HepG2 (cell line): Measurements from ENCODE around the gene POU2F1. TPM values are rescaled to one million over a fixed set of nuclear protein-coding genes. Genes with fewer than 3 reads are reported as not detected.

ENCODE experiments used
- CCDC6 ChIP-seq: sonication (generic); formaldehyde crosslinking; IDR thresholded peaks from 2 replicates; pipeline ENCODE4 v1.8.1; 2022; ENCODE audit warnings: mild to moderate bottlenecking, missing genetic modification reagents, moderate library complexity
- CEBPB ChIP-seq: IDR thresholded peaks from 2 replicates; pipeline ENCODE4 v1.6.1; 2011; ENCODE audit warnings: low read depth, low read length, improper control_type of control experiment, borderline replicate concordance
- CENPT ChIP-seq: sonication (generic); formaldehyde crosslinking; IDR thresholded peaks from 2 replicates; pipeline ENCODE4 v1.8.0; 2022; ENCODE audit warnings: low read depth, mild to moderate bottlenecking, moderate library complexity, missing genetic modification reagents
- ELF4 ChIP-seq: sonication (generic); formaldehyde crosslinking; IDR thresholded peaks from 2 replicates; pipeline ENCODE4 v1.5.0; 2020; ENCODE audit warnings: missing genetic modification reagents, mild to moderate bottlenecking, moderate library complexity, borderline replicate concordance
- GFI1 ChIP-seq: sonication (generic); formaldehyde crosslinking; IDR thresholded peaks from 2 replicates; pipeline ENCODE4 v1.5.0; 2020; ENCODE audit warnings: missing genetic modification reagents, mild to moderate bottlenecking, borderline replicate concordance
- IRF2 ChIP-seq: IDR thresholded peaks from 2 replicates; pipeline ENCODE4 v1.6.1; 2018; ENCODE audit warnings: missing genetic modification reagents, missing compliant biosample characterization
- ISL2 ChIP-seq: sonication (generic); formaldehyde crosslinking; IDR thresholded peaks from 2 replicates; pipeline ENCODE4 v1.5.0; 2020; ENCODE audit warnings: missing genetic modification reagents
- KLF11 ChIP-seq: IDR thresholded peaks from 2 replicates; pipeline ENCODE4 v1.6.1; 2016; ENCODE audit warnings: missing compliant biosample characterization
- MBD4 ChIP-seq: IDR thresholded peaks from 2 replicates; pipeline ENCODE4 v1.6.1; 2012; ENCODE audit warnings: low read length, inconsistent platforms, borderline replicate concordance
- MLX ChIP-seq: IDR thresholded peaks from 2 replicates; pipeline ENCODE4 v1.6.1; 2016
- MTA3 ChIP-seq: sonication (generic); formaldehyde crosslinking; IDR thresholded peaks from 2 replicates; pipeline ENCODE4 v1.4.0; 2020; ENCODE audit warnings: missing genetic modification reagents
- MYC ChIP-seq: sonication (generic); formaldehyde crosslinking; IDR thresholded peaks from 2 replicates; pipeline ENCODE4 v1.9.0; 2021; ENCODE audit warnings: missing genetic modification reagents, borderline replicate concordance
- PAX8 ChIP-seq: sonication (generic); formaldehyde crosslinking; IDR thresholded peaks from 2 replicates; pipeline ENCODE4 v1.8.0; 2022; ENCODE audit warnings: mild to moderate bottlenecking, missing genetic modification reagents, borderline replicate concordance
- RBFOX2 ChIP-seq: fragments of 200-400 bp; formaldehyde crosslinking; IDR thresholded peaks from 2 replicates; pipeline ENCODE4 v1.6.1; 2017; ENCODE audit warnings: low read depth, mild to moderate bottlenecking, low read length
- RBM39 ChIP-seq: fragments of 200-400 bp; formaldehyde crosslinking; IDR thresholded peaks from one replicate; pipeline ENCODE4 v1.6.1; 2018; ENCODE audit warnings: antibody characterized with exemption, mild to moderate bottlenecking, low read depth, low read length; ENCODE audit not compliant: poor library complexity, severe bottlenecking
- SALL2 ChIP-seq: sonication (generic); formaldehyde crosslinking; IDR thresholded peaks from 2 replicates; pipeline ENCODE4 v1.8.1; 2023; ENCODE audit warnings: mild to moderate bottlenecking, missing genetic modification reagents, inconsistent platforms
- SMARCC2 ChIP-seq: fragments of 450-650 bp; IDR thresholded peaks from 2 replicates; pipeline ENCODE4 v1.6.1; 2017; ENCODE audit warnings: antibody characterized with exemption, mild to moderate bottlenecking
- STAT6 ChIP-seq: sonication (generic); formaldehyde crosslinking; IDR thresholded peaks from 2 replicates; pipeline ENCODE4 v1.4.0; 2020; ENCODE audit warnings: missing genetic modification reagents, mild to moderate bottlenecking, borderline replicate concordance
- TFE3 ChIP-seq: IDR thresholded peaks from 2 replicates; pipeline ENCODE4 v1.6.1; 2016
- ZFX ChIP-seq: sonication (generic); formaldehyde crosslinking; IDR thresholded peaks from 2 replicates; pipeline ENCODE4 v1.4.0; 2020; ENCODE audit warnings: mild to moderate bottlenecking, low read depth, missing genetic modification reagents, moderate library complexity
- ZNF510 ChIP-seq: sonication (generic); formaldehyde crosslinking; IDR thresholded peaks from 2 replicates; pipeline ENCODE4 v1.4.0; 2020; ENCODE audit warnings: low read depth, mild to moderate bottlenecking, missing genetic modification reagents
- ZNF543 ChIP-seq: sonication (generic); formaldehyde crosslinking; IDR thresholded peaks from 2 replicates; pipeline ENCODE4 v1.4.0; 2020; ENCODE audit warnings: mild to moderate bottlenecking, missing genetic modification reagents
- ZNF549 ChIP-seq: sonication (generic); formaldehyde crosslinking; IDR thresholded peaks from 2 replicates; pipeline ENCODE4 v1.5.0; 2020; ENCODE audit warnings: missing genetic modification reagents
- ZNF552 ChIP-seq: sonication (generic); formaldehyde crosslinking; IDR thresholded peaks from 2 replicates; pipeline ENCODE4 v1.9.0; 2022; ENCODE audit warnings: missing genetic modification reagents, mild to moderate bottlenecking, borderline replicate concordance
- ZNF775 ChIP-seq: sonication (generic); formaldehyde crosslinking; IDR thresholded peaks from 2 replicates; pipeline ENCODE4 v1.4.0; 2020; ENCODE audit warnings: missing genetic modification reagents, mild to moderate bottlenecking, moderate library complexity, borderline replicate concordance
- ZNF790 ChIP-seq: sonication (generic); formaldehyde crosslinking; IDR thresholded peaks from 2 replicates; pipeline ENCODE4 v1.8.0; 2022; ENCODE audit warnings: missing genetic modification reagents, mild to moderate bottlenecking, borderline replicate concordance
- polyA plus RNA-seq, 8 experiments: library from polyadenylated mRNA; depleted of rRNA in 3 of 8; stranded (reverse) in 7 of 8; unstranded in 1 of 8; fragments of >200 nt; fragmentation: Illumina TruSeq in 4 of 8; extraction: Trizol in 4 of 8; gene quantifications; 2 replicates each; pipeline versions ENCODE4 v1.2.1 to v1.2.3, GENCODE V29; 2011 to 2016; ENCODE audit warnings: low read depth in 4 of 8, missing spikeins in 1 of 8, mixed read lengths in 1 of 8; ENCODE audit not compliant: insufficient read depth in 1 of 8
- total RNA-seq, 5 experiments: library from RNA; depleted of rRNA; stranded (reverse); fragments of >200 nt; fragmentation: Illumina TruSeq; extraction: Trizol; gene quantifications; 2 replicates each; pipeline ENCODE4 v1.2.3, GENCODE V29; 2016; ENCODE audit warnings: low read depth in 1 of 5

Gene POU2F1
- total and polyA plus RNA-seq, 2 of the 13 experiments (the other 11 are each of a cell fraction or from before 2014, with no cell fraction given) = 10.2 to 13.0 TPM

GRCh38 chr1:167454894-167455785, 234.5 kb downstream of the POU2F1 start (continued):
- no peak for TF ChIP-seq STAT6 (CRISPR knock-in tag)
- 0 out of 2 replicates have a peak, but pooled peaks have one; percentile 18 for TF ChIP-seq SALL2 (CRISPR knock-in tag)
- no peak for TF ChIP-seq MLX (CRISPR knock-in tag)
- TF ChIP-seq ZNF775 (CRISPR knock-in tag) = no peak
- no peak for TF ChIP-seq KLF11 (CRISPR knock-in tag)
- no peak for TF ChIP-seq GFI1 (CRISPR knock-in tag)
- no peak for TF ChIP-seq CEBPB
- TF ChIP-seq MYC (CRISPR knock-in tag) = 0 out of 2 replicates have a peak, but pooled peaks have one; percentile 13
- no peak for TF ChIP-seq SMARCC2
- TF ChIP-seq TFE3 (CRISPR knock-in tag) = no peak
- TF ChIP-seq ELF4 (CRISPR knock-in tag) = no peak
- TF ChIP-seq IRF2 (CRISPR knock-in tag) = no peak
- no peak for TF ChIP-seq PAX8 (CRISPR knock-in tag)
- TF ChIP-seq ZNF510 (CRISPR knock-in tag) = no peak
- no peak for TF ChIP-seq RBM39
- TF ChIP-seq ISL2 = no peak
- peak; percentile 46 for TF ChIP-seq ZFX (CRISPR knock-in tag)
- TF ChIP-seq CENPT (CRISPR knock-in tag) = 0 out of 2 replicates have a peak, but pooled peaks have one; percentile 32
- TF ChIP-seq MTA3 (CRISPR knock-in tag) = no peak
- TF ChIP-seq ZNF549 (CRISPR knock-in tag) = no peak
- TF ChIP-seq ZNF543 (CRISPR knock-in tag) = no peak
- TF ChIP-seq ZNF552 = no peak
- no peak for TF ChIP-seq MBD4
- 0 out of 2 replicates have a peak, but pooled peaks have one; percentile 29 for TF ChIP-seq CCDC6
- TF ChIP-seq ZNF790 (CRISPR knock-in tag) = no peak
- no peak for TF ChIP-seq RBFOX2
